ENCODE data around the gene MAD1L1. TPM values are rescaled to one million over a fixed set of nuclear protein-coding genes. Genes with fewer than 3 reads are reported as not detected.

Gene MAD1L1
- total RNA-seq, 1 donor from 2014 or later = 32.3 TPM

DNA sequence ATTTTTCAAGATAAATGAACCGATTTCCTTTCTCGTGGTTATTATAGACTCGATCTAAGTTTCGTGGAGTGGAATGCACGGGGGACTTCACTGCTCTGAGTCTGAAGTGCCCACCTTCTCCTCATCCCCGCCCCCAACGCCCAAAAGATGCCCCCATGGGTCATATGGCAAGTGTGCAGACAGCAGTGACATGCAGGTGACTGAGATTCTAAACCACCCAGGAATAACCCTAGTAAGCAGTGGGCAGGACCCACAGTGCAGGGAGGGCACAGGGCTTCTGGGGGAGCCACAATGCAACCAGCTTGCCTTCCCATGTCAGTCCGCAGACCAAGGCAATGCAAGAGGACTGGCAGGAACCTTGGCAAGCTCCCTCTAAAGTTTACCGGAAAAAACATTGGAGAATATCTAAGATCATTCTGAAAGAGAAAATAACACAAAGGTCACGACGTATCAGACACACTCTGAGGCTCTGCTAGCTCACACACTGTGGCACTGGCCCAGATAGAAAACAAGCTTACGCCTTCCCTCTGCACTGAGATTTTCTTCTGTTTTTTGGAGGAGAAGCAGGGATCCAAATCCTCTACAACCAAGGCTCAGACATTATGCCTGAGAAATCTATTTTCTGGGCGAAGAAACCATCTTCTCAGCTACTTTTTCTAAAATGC is 239.6 kb downstream of the MAD1L1 start:
- Histone ChIP-seq H3K79me2 (ENCODE audit: insufficient read depth, low read length) (no peaks in the 10 kb centered on the region), H3K9ac (ENCODE audit: low read length) (no peak overlapping the region), H4K20me1 (ENCODE audit: insufficient read depth, low read length) (peaks cover 27% of the 10 kb centered on the region), H3K27me3 (ENCODE audit: insufficient read depth, low read length) (no peaks in the 10 kb centered on the region), H3K36me3 (ENCODE audit: insufficient read depth, low read length) (no peaks in the 10 kb centered on the region), H3K9me3 (ENCODE audit: insufficient read depth, low read depth, low read length) (no peaks in the 10 kb centered on the region), H3K4me1 (ENCODE audit: insufficient read depth, low read length) (no peaks in the 10 kb centered on the region), H3K4me2 (ENCODE audit: low read length) (no peak overlapping the region), H3K4me3 (ENCODE audit: insufficient read depth, low read depth, low read length) (no peak overlapping the region), H3K27ac (ENCODE audit: low read depth, low read length) (no peak overlapping the region), H2AFZ (ENCODE audit: low read depth, low read length) (no peak overlapping the region)
- no peak overlapping the region for H3K27ac Mint-ChIP-seq (ENCODE audit: unreplicated experiment)
- no peak for DNase-seq (ENCODE audit: low read depth)
- H3K9me3 Mint-ChIP-seq (ENCODE audit: unreplicated experiment) = no peaks in the 10 kb centered on the region
- FAIRE-seq = no peak
- no peak for TF ChIP-seq EZH2 (IDR thresholded peaks at IDR 0.05; ENCODE audit: insufficient read depth, low read length)
- TF ChIP-seq, protein P1, sequence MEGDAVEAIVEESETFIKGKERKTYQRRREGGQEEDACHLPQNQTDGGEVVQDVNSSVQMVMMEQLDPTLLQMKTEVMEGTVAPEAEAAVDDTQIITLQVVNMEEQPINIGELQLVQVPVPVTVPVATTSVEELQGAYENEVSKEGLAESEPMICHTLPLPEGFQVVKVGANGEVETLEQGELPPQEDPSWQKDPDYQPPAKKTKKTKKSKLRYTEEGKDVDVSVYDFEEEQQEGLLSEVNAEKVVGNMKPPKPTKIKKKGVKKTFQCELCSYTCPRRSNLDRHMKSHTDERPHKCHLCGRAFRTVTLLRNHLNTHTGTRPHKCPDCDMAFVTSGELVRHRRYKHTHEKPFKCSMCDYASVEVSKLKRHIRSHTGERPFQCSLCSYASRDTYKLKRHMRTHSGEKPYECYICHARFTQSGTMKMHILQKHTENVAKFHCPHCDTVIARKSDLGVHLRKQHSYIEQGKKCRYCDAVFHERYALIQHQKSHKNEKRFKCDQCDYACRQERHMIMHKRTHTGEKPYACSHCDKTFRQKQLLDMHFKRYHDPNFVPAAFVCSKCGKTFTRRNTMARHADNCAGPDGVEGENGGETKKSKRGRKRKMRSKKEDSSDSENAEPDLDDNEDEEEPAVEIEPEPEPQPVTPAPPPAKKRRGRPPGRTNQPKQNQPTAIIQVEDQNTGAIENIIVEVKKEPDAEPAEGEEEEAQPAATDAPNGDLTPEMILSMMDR (IDR thresholded peaks at IDR 0.05; ENCODE audit: insufficient read depth, low read depth, low read length) = no peak
- no peak overlapping the region for H3K4me3 Mint-ChIP-seq (ENCODE audit: unreplicated experiment)
- no peaks in the 10 kb centered on the region for H3K27me3 Mint-ChIP-seq (ENCODE audit: low read depth, unreplicated experiment)
- peaks cover 5% of the 10 kb centered on the region for H3K36me3 Mint-ChIP-seq (ENCODE audit: low read depth, unreplicated experiment)
- no peaks in the 10 kb centered on the region for H3K4me1 Mint-ChIP-seq (ENCODE audit: low read depth, unreplicated experiment)

DNA sequence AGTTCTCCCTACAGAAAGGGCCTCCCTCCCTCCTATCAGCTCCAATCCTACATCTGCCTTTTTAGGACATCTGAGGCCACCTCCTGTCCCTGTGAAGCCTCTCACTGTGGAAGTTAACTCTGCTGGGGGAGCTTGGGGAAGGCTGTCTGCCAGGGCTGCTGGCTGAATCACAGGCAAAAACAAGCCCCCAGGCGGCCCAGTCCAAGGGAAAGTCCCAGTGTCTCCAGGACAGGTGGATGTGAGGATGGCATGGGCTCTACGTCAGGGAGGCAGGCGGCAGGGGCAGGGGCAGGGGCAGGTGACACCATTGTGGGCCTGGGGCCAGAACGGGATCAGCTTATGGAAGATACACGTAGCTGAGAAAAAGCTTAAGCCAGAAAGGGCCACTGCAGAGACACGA is 240.2 kb downstream of the MAD1L1 start:
- H3K4me3 Mint-ChIP-seq (ENCODE audit: unreplicated experiment) = no peak overlapping the region
- H3K27me3 Mint-ChIP-seq (ENCODE audit: low read depth, unreplicated experiment) = no peaks in the 10 kb centered on the region
- no peak for FAIRE-seq
- Histone ChIP-seq H3K9ac (ENCODE audit: low read length) (no peak overlapping the region), H3K4me2 (ENCODE audit: low read length) (no peak overlapping the region), H3K9me3 (ENCODE audit: insufficient read depth, low read depth, low read length) (no peaks in the 10 kb centered on the region), H3K27ac (ENCODE audit: low read depth, low read length) (no peak overlapping the region), H4K20me1 (ENCODE audit: insufficient read depth, low read length) (peaks cover 27% of the 10 kb centered on the region), H3K27me3 (ENCODE audit: insufficient read depth, low read length) (no peaks in the 10 kb centered on the region), H3K4me1 (ENCODE audit: insufficient read depth, low read length) (no peaks in the 10 kb centered on the region), H3K4me3 (ENCODE audit: insufficient read depth, low read depth, low read length) (no peak overlapping the region), H3K79me2 (ENCODE audit: insufficient read depth, low read length) (no peaks in the 10 kb centered on the region), H2AFZ (ENCODE audit: low read depth, low read length) (no peak overlapping the region), H3K36me3 (ENCODE audit: insufficient read depth, low read length) (no peaks in the 10 kb centered on the region)
- H3K27ac Mint-ChIP-seq (ENCODE audit: unreplicated experiment) = no peak overlapping the region
- peaks cover 5% of the 10 kb centered on the region for H3K36me3 Mint-ChIP-seq (ENCODE audit: low read depth, unreplicated experiment)
- TF ChIP-seq, protein P1 (IDR thresholded peaks at IDR 0.05; ENCODE audit: insufficient read depth, low read depth, low read length) = no peak
- TF ChIP-seq EZH2 (IDR thresholded peaks at IDR 0.05; ENCODE audit: insufficient read depth, low read length) = no peak
- H3K9me3 Mint-ChIP-seq (ENCODE audit: unreplicated experiment) = no peaks in the 10 kb centered on the region
- DNase-seq (ENCODE audit: low read depth) = no peak
- H3K4me1 Mint-ChIP-seq (ENCODE audit: low read depth, unreplicated experiment) = no peaks in the 10 kb centered on the region

DNA sequence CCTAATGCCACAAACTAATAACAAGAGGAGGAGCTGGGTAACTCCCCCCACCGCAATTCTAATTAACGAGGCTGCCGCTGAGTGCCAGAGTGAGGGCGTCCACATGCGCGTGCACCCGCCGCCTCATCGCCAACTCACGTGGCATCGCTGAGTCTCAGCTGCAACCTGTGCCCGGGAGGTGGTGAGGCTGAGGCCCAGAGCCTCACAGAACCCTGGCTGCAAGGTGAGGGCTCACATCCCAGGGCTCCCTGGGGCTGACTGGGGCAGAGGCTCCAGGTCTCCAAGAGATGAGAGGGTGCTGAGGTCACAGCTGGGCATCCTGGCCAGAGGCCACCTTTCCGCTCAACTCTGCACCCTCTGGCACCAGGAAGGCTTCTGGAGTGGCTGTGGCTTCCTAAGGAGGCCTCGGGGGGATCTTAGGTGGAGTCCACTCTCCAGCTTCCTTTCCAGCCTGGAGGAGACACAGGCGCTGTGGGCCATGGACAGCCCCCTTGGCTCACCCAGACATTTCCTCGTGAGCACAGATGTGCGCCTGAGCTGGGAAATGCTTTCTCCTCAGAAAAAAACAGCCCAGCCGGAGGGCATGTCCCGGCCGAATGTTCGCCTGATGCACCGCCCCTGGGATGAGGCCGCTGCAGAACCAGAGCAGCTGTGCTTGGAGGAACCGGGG is 242.6 kb downstream of the MAD1L1 start:
- Histone ChIP-seq H3K4me2 (ENCODE audit: low read length) (no peak overlapping the region), H3K27me3 (ENCODE audit: insufficient read depth, low read length) (no peaks in the 10 kb centered on the region), H3K9me3 (ENCODE audit: insufficient read depth, low read depth, low read length) (no peaks in the 10 kb centered on the region), H2AFZ (ENCODE audit: low read depth, low read length) (no peak overlapping the region), H3K4me1 (ENCODE audit: insufficient read depth, low read length) (no peaks in the 10 kb centered on the region), H3K36me3 (ENCODE audit: insufficient read depth, low read length) (no peaks in the 10 kb centered on the region), H3K9ac (ENCODE audit: low read length) (no peak overlapping the region), H3K79me2 (ENCODE audit: insufficient read depth, low read length) (no peaks in the 10 kb centered on the region), H3K27ac (ENCODE audit: low read depth, low read length) (no peak overlapping the region), H4K20me1 (ENCODE audit: insufficient read depth, low read length) (peaks cover 27% of the 10 kb centered on the region), H3K4me3 (ENCODE audit: insufficient read depth, low read depth, low read length) (no peak overlapping the region)
- Mint-ChIP-seq H3K4me1 (ENCODE audit: low read depth, unreplicated experiment) (no peaks in the 10 kb centered on the region), H3K27me3 (ENCODE audit: low read depth, unreplicated experiment) (no peaks in the 10 kb centered on the region), H3K36me3 (ENCODE audit: low read depth, unreplicated experiment) (peaks cover 7% of the 10 kb centered on the region), H3K27ac (ENCODE audit: unreplicated experiment) (no peak overlapping the region), H3K9me3 (ENCODE audit: unreplicated experiment) (no peaks in the 10 kb centered on the region), H3K4me3 (ENCODE audit: unreplicated experiment) (no peak overlapping the region)
- TF ChIP-seq EZH2 (IDR thresholded peaks at IDR 0.05; ENCODE audit: insufficient read depth, low read length) = no peak
- TF ChIP-seq, protein P1 (IDR thresholded peaks at IDR 0.05; ENCODE audit: insufficient read depth, low read depth, low read length) = no peak
- no peak for DNase-seq (ENCODE audit: low read depth)
- FAIRE-seq = no peak
